Spleen (tissue), 11 donors: Measurements from ENCODE around the gene CSNK2A2. TPM values are rescaled to one million over a fixed set of nuclear protein-coding genes. Genes with fewer than 3 reads are reported as not detected.

Source experiments
- DNase-seq: peaks from one replicate; pipeline ENCODE4 v3.0.0-alpha.2; 2020
- H3K27ac ChIP-seq, 8 donors: fragments of 200-600 bp; sonication (generic) in 7 of 8; 1 replicate in 4 of 8; 2 replicates in 4 of 8; pipeline versions ENCODE4 v1.5.0 to v1.8.0; 2016 to 2021; ENCODE audit warnings: inconsistent platforms in 4 of 8, mild to moderate bottlenecking in 4 of 8, moderate library complexity in 1 of 8
- H3K27me3 ChIP-seq, 7 donors: fragments of 200-600 bp; sonication (generic) in 6 of 7; replicated peaks in 1 of 7; 1 replicate in 4 of 7; 2 replicates in 3 of 7; pipeline versions ENCODE4 v1.5.0 to v1.8.0; 2016 to 2021; ENCODE audit warnings: inconsistent platforms in 3 of 7, mild to moderate bottlenecking in 1 of 7
- H3K36me3 ChIP-seq, 6 donors: fragments of 200-600 bp; sonication (generic) in 5 of 6; 1 replicate in 4 of 6; 2 replicates in 2 of 6; pipeline versions ENCODE4 v1.5.0 to v1.8.0; 2016 to 2021; ENCODE audit warnings: inconsistent platforms in 2 of 6
- H3K4me1 ChIP-seq, 6 donors: fragments of 200-600 bp; sonication (generic) in 5 of 6; 1 replicate in 3 of 6; 2 replicates in 3 of 6; pipeline versions ENCODE4 v1.5.0 to v1.8.0; 2016 to 2021; ENCODE audit warnings: inconsistent platforms in 3 of 6
- H3K4me3 ChIP-seq, 8 donors: fragments of 200-600 bp; sonication (generic) in 7 of 8; 1 replicate in 4 of 8; 2 replicates in 4 of 8; pipeline versions ENCODE4 v1.5.0 to v1.8.0; 2016 to 2021; ENCODE audit warnings: inconsistent platforms in 4 of 8, mild to moderate bottlenecking in 4 of 8, moderate library complexity in 2 of 8
- H3K9me3 ChIP-seq, 8 donors: fragments of 200-600 bp; sonication (generic) in 7 of 8; 1 replicate in 4 of 8; 2 replicates in 4 of 8; pipeline versions ENCODE4 v1.5.0 to v1.8.0; 2016 to 2021; ENCODE audit warnings: inconsistent platforms in 4 of 8
- CTCF ChIP-seq, 11 experiments: fragments of 200-600 bp in 7 of 11; fragments of 450-650 bp in 4 of 11; sonication (generic) in 4 of 11; IDR thresholded peaks in 8 of 11; conservative IDR thresholded peaks in 3 of 11; 1 replicate in 7 of 11; 2 replicates in 4 of 11; pipeline versions ENCODE4 v1.4.0 to v1.8.0; 2016 to 2021; ENCODE audit warnings: antibody characterized with exemption in 11 of 11, inconsistent platforms in 4 of 11, mild to moderate bottlenecking in 1 of 11
- POLR2A ChIP-seq, 3 donors: fragments of 450-650 bp; IDR thresholded peaks; one replicate each; pipeline ENCODE4 v1.5.1; 2017; ENCODE audit warnings: antibody characterized with exemption in 3 of 3, mild to moderate bottlenecking in 1 of 3
- POLR2AphosphoS5 ChIP-seq, 3 donors: sonication (generic); formaldehyde crosslinking; IDR thresholded peaks; one replicate each; pipeline ENCODE4 v1.5.1; 2017; ENCODE audit warnings: antibody characterized with exemption in 3 of 3
- WGBS, 5 donors: extraction: QIAGEN DNeasy Blood & Tissue Kit in 3 of 5; methylation state at CpG; one replicate each; pipeline versions ENCODE4 v1.1.5 to v1.1.7; 2013 to 2018; 5-methylcytosine and 5-hydroxymethylcytosine counted together
- intact Hi-C: fragments of 100-400 bp; cut with DNase I; formaldehyde crosslinking; loops from one replicate; pipeline ENCODE4 v1.15.0; 2023; ENCODE audit warnings: low total_unique reads
- polyA plus RNA-seq, 3 donors: library from polyadenylated mRNA; stranded (reverse); fragments of 200-250 nt; gene quantifications; one replicate each; pipeline ENCODE4 v1.2.1, GENCODE V29; 2013
- total RNA-seq, 7 donors: library from RNA; depleted of rRNA in 3 of 7; stranded (reverse); fragments of >200 nt in 3 of 7; fragmentation: NEBNext Ultra II Directional in 4 of 7; extraction: Animal tissue kit (Norgen Biotek cat#: 25700) in 4 of 7; gene quantifications; one replicate each; pipeline versions ENCODE4 v1.1.0 to v1.2.1, GENCODE V29; 2016 to 2021
- donor health status: healthy with polysubstance abuse.
- donor health status: DM: no; HTN: no; CAD: no; lungs with moderate emphysema.
- donor health status: DM: no; HTN: no; CAD: no.
- donor health status: Bipolar disorder and iron deficiency.
- donor health status: healthy.
- donor health status: DM: no; HTN: no; CAD: no.
- donor health status: DM: yes; HTN: yes; CAD: no.

The CSNK2A2 gene
- total and polyA plus RNA-seq, 10 donors = 17.7 to 62.2 (median 41.9) TPM

- Histone ChIP-seq H3K4me1 (no peaks in the 10 kb centered on the region), H3K27ac (no peak overlapping the region), H3K36me3 (no peaks in the 10 kb centered on the region), H3K27me3 (peaks cover 0 to 12% (median 0%) of the 10 kb centered on the region in 7 donors), H3K4me3 (no peak overlapping the region), H3K9me3 (no peaks in the 10 kb centered on the region)
- no peak for TF ChIP-seq POLR2AphosphoS5 (IDR thresholded peaks at IDR 0.05)
- no peak for TF ChIP-seq CTCF (IDR thresholded peaks at IDR 0.05 in 8 of 11, conservative IDR thresholded peaks at IDR 0.05 in 3 of 11)
- TF ChIP-seq POLR2A (IDR thresholded peaks at IDR 0.05) = no peak
- intact Hi-C loops = no loop called here
- DNase-seq = no peak
Measured at GRCh38 chr16:58211245-58211644, 13.3 kb upstream of the CSNK2A2 start.

GRCh38 chr16:58205276-58206036, 7.5 kb upstream of the CSNK2A2 start:
- H3K27me3 ChIP-seq = peaks cover 0 to 5% (median 0%) of the 10 kb centered on the region in 7 donors
- no peak for TF ChIP-seq CTCF (IDR thresholded peaks at IDR 0.05 in 8 of 11, conservative IDR thresholded peaks at IDR 0.05 in 3 of 11)
- no peak for TF ChIP-seq POLR2AphosphoS5 (IDR thresholded peaks at IDR 0.05)
- TF ChIP-seq POLR2A (IDR thresholded peaks at IDR 0.05) = no peak
- no peaks in the 10 kb centered on the region for H3K9me3 ChIP-seq
- no peak for DNase-seq
- no peaks in the 10 kb centered on the region for H3K36me3 ChIP-seq
- WGBS, 5 donors = 67 to 76% (median 74%) methylated on average over 10 of the region's 10 CpGs
- intact Hi-C loops = no loop called here
- no peaks in the 10 kb centered on the region for H3K4me1 ChIP-seq
- H3K27ac ChIP-seq = no peak overlapping the region
- H3K4me3 ChIP-seq = no peak overlapping the region

GRCh38 chr16:58201163-58201562, 3.3 kb upstream of the CSNK2A2 start:
- DNase-seq = no peak
- TF ChIP-seq POLR2A (IDR thresholded peaks at IDR 0.05) (no peak), POLR2AphosphoS5 (IDR thresholded peaks at IDR 0.05) (no peak), CTCF (IDR thresholded peaks at IDR 0.05 in 8 of 11, conservative IDR thresholded peaks at IDR 0.05 in 3 of 11) (no peak)
- Histone ChIP-seq H3K36me3 (peaks cover 0 to 3% (median 2%) of the 10 kb centered on the region in 6 donors), H3K27ac (no peak overlapping the region), H3K9me3 (no peaks in the 10 kb centered on the region), H3K27me3 (peaks cover 0 to 5% (median 0%) of the 10 kb centered on the region in 7 donors), H3K4me1 (peaks cover 10 to 21% (median 16%) of the 10 kb centered on the region in 6 donors), H3K4me3 (no peak overlapping the region)
- 55 to 77% (median 69%) methylated on average over 5 of the region's 5 CpGs for whole genome bisulfite sequencing, 5 donors
- intact Hi-C loops = no loop called here

- Histone ChIP-seq H3K9me3 (no peaks in the 10 kb centered on the region), H3K4me3 (no peak overlapping the region), H3K27me3 (peaks cover 0 to 5% (median 0%) of the 10 kb centered on the region in 7 donors), H3K36me3 (peaks cover 0 to 13% (median 6%) of the 10 kb centered on the region in 6 donors), H3K4me1 (peaks cover 13 to 30% (median 25%) of the 10 kb centered on the region in 6 donors), H3K27ac (no peak overlapping the region)
- 80 to 91% (median 87%) methylated on average over 7 of the region's 7 CpGs for WGBS, 5 donors
- TF ChIP-seq CTCF (IDR thresholded peaks at IDR 0.05 in 8 of 11, conservative IDR thresholded peaks at IDR 0.05 in 3 of 11) = no peak
- no peak for TF ChIP-seq POLR2AphosphoS5 (IDR thresholded peaks at IDR 0.05)
- no peak for DNase-seq
- intact Hi-C loops = no loop called here
Measured at GRCh38 chr16:58200004-58200797, 2.3 kb upstream of the CSNK2A2 start.
